ENCODE data around the gene PRDX1. TPM values are rescaled to one million over a fixed set of nuclear protein-coding genes. Genes with fewer than 3 reads are reported as not detected.
"Not testable (repeated sequence)": the region's sequence is repeated elsewhere in the genome, so short reads cannot be mapped to it uniquely, and the experiment has no call there.

The PRDX1 gene
- total RNA-seq, 1 experiment from 2014 or later = 967 TPM

GRCh38 chr1:45470306-45470798 lies 51.3 kb downstream of the PRDX1 start:
- no peak for ATAC-seq
- H3K4me2 ChIP-seq (ENCODE audit: low read length) = no peak overlapping the region
- no peaks in the 10 kb centered on the region for H3K9me2 ChIP-seq (replicated peaks; ENCODE audit: low read length)
- TF ChIP-seq CTCF (conservative IDR thresholded peaks at IDR 0.05; ENCODE audit: low read depth, low read length) = no peak
- no peak for TF ChIP-seq EZH2phosphoT487 (IDR thresholded peaks at IDR 0.05; ENCODE audit: borderline replicate concordance, low read length)
- no peak for TF ChIP-seq EZH2 (IDR thresholded peaks at IDR 0.05; ENCODE audit: low read length, unreplicated experiment)
- no peaks in the 10 kb centered on the region for H3K4me1 ChIP-seq (ENCODE audit: insufficient read depth, low read length)
- no peaks in the 10 kb centered on the region for H3K36me3 ChIP-seq (ENCODE audit: low read depth, low read length)
- no peak overlapping the region for H3K9ac ChIP-seq (ENCODE audit: low read length)
- H3K27me3 ChIP-seq (ENCODE audit: low read length) = no peaks in the 10 kb centered on the region
- H3F3A ChIP-seq (ENCODE audit: low read length, unreplicated experiment) = no peaks in the 10 kb centered on the region
- H4K20me1 ChIP-seq (ENCODE audit: low read length) = no peaks in the 10 kb centered on the region
- H3K4me3 ChIP-seq (ENCODE audit: low read length) = no peak overlapping the region
- ChIA-PET CTCF (interaction anchor here (0.5 kb wide), 1 partner anchor 110 kb away, joined by 3 read pairs; no protein-coding TSS in a partner anchor), POLR2A (ENCODE audit: unreplicated experiment) (no interaction called here)
- intact Hi-C loops (cut with micrococcal nuclease) = no loop called here
- no peak for DNase-seq
- no peaks in the 10 kb centered on the region for H3K79me2 ChIP-seq (ENCODE audit: low read length)
- H2AFZ ChIP-seq (ENCODE audit: low read length) = no peak overlapping the region
- no TSS peak for BruUV-seq (replicated peaks)
- no peak overlapping the region for H3K27ac ChIP-seq (ENCODE audit: low read length)
- H3K9me3 ChIP-seq (ENCODE audit: low read length) = no peaks in the 10 kb centered on the region

GRCh38 chr1:45467353-45467752 lies 54.3 kb downstream of the PRDX1 start:
- CTCF ChIA-PET; H3F3A ChIP-seq (ENCODE audit: low read length, unreplicated experiment); intact Hi-C loops (cut with micrococcal nuclease); H3K4me2 ChIP-seq (ENCODE audit: low read length); H2AFZ ChIP-seq (ENCODE audit: low read length); ATAC-seq; H3K9ac ChIP-seq (ENCODE audit: low read length); DNase-seq; H4K20me1 ChIP-seq (ENCODE audit: low read length); BruUV-seq (replicated peaks); H3K27ac ChIP-seq (ENCODE audit: low read length); H3K27me3 ChIP-seq (ENCODE audit: low read length); H3K4me1 ChIP-seq (ENCODE audit: insufficient read depth, low read length); H3K4me3 ChIP-seq (ENCODE audit: low read length); H3K9me3 ChIP-seq (ENCODE audit: low read length); H3K79me2 ChIP-seq (ENCODE audit: low read length); H3K36me3 ChIP-seq (ENCODE audit: low read depth, low read length); POLR2A ChIA-PET (ENCODE audit: unreplicated experiment); H3K9me2 ChIP-seq (replicated peaks; ENCODE audit: low read length): not testable (repeated sequence)

- ATAC-seq = no peak
- Histone ChIP-seq H4K20me1 (ENCODE audit: low read length) (no peaks in the 10 kb centered on the region), H3K9me3 (ENCODE audit: low read length) (no peaks in the 10 kb centered on the region), H3K4me1 (ENCODE audit: insufficient read depth, low read length) (no peaks in the 10 kb centered on the region), H3K27me3 (ENCODE audit: low read length) (no peaks in the 10 kb centered on the region), H3K36me3 (ENCODE audit: low read depth, low read length) (no peaks in the 10 kb centered on the region), H3K79me2 (ENCODE audit: low read length) (no peaks in the 10 kb centered on the region), H3K9me2 (replicated peaks; ENCODE audit: low read length) (no peaks in the 10 kb centered on the region), H3K4me3 (ENCODE audit: low read length) (no peak overlapping the region), H3K9ac (ENCODE audit: low read length) (no peak overlapping the region), H2AFZ (ENCODE audit: low read length) (no peak overlapping the region), H3F3A (ENCODE audit: low read length, unreplicated experiment) (no peaks in the 10 kb centered on the region), H3K4me2 (ENCODE audit: low read length) (no peak overlapping the region), H3K27ac (ENCODE audit: low read length) (no peak overlapping the region)
- ChIA-PET CTCF (no interaction called here), POLR2A (ENCODE audit: unreplicated experiment) (no interaction called here)
- no peak for TF ChIP-seq EZH2 (IDR thresholded peaks at IDR 0.05; ENCODE audit: low read length, unreplicated experiment)
- no peak for TF ChIP-seq CTCF (conservative IDR thresholded peaks at IDR 0.05; ENCODE audit: low read depth, low read length)
- TF ChIP-seq EZH2phosphoT487 (IDR thresholded peaks at IDR 0.05; ENCODE audit: borderline replicate concordance, low read length) = no peak
- DNase-seq = no peak
- BruUV-seq (replicated peaks) = no TSS peak
- intact Hi-C loops (cut with micrococcal nuclease) = no loop called here
Measured at GRCh38 chr1:45465277-45465676, 56.4 kb downstream of the PRDX1 start.

Other genes with a start within 250 kb of the PRDX1 start
- gene HPDL, start 195.0 kb downstream of the PRDX1 start, total RNA-seq (2014; rRNA removed) = not detected in 2 replicates
- 18.2 and 19.5 TPM in 2 replicates for gene TOE1, start 181.7 kb downstream of the PRDX1 start, total RNA-seq (2014; rRNA removed)
- gene MUTYH, start 181.4 kb downstream of the PRDX1 start, total RNA-seq (2014; rRNA removed) = 21.4 and 22.8 TPM in 2 replicates
- 6.0 and 6.5 TPM in 2 replicates for gene TESK2, start 30.7 kb downstream of the PRDX1 start, total RNA-seq (2014; rRNA removed)
- 3.9 and 5.7 TPM in 2 replicates for gene CCDC163, start 21.8 kb downstream of the PRDX1 start, total RNA-seq (2014; rRNA removed)
- 6.6 and 9.2 TPM in 2 replicates for gene MMACHC, start 21.6 kb downstream of the PRDX1 start, total RNA-seq (2014; rRNA removed)
- 86.1 and 94.9 TPM in 2 replicates for gene AKR1A1, start 28.9 kb upstream of the PRDX1 start, total RNA-seq (2014; rRNA removed)
- gene NASP, start 62.2 kb upstream of the PRDX1 start, total RNA-seq (2014; rRNA removed) = 119 and 122 TPM in 2 replicates
- 1.6 and 1.9 TPM in 2 replicates for gene CCDC17, start 102.2 kb upstream of the PRDX1 start, total RNA-seq (2014; rRNA removed)
- gene GPBP1L1, start 164.6 kb upstream of the PRDX1 start, total RNA-seq (2014; rRNA removed) = 63.0 and 97.7 TPM in 2 replicates
- gene TMEM69, start 166.3 kb upstream of the PRDX1 start, total RNA-seq (2014; rRNA removed) = 26.6 and 28.5 TPM in 2 replicates
- gene IPP, start 228.8 kb upstream of the PRDX1 start, total RNA-seq (2014; rRNA removed) = 6.6 and 8.8 TPM in 2 replicates